ENCODE measurements around the gene OPHN1.

Gene OPHN1

GRCh38 chrX:68402094-68402493 is 31.2 kb downstream of the OPHN1 start:
- TF ChIP-seq SIN3A (IDR thresholded peaks at IDR 0.05; ENCODE audit: borderline replicate concordance, insufficient read depth, low read length) (no peak), POLR2AphosphoS5 (IDR thresholded peaks at IDR 0.05; ENCODE audit: low read depth, low read length) (no peak), REST (IDR thresholded peaks at IDR 0.05; ENCODE audit: insufficient read depth in 1 of 2, low read depth in 2 of 2, low read length in 2 of 2) (no peak), FOXP2 (optimal IDR thresholded peaks at IDR 0.05; ENCODE audit: borderline replicate concordance, extremely low read depth, extremely low read length, insufficient read depth) (no peak), TAF1 (IDR thresholded peaks at IDR 0.05; ENCODE audit: borderline replicate concordance, insufficient read depth, low read length) (no peak)

GRCh38 chrX:68398291-68398690 is 35.0 kb downstream of the OPHN1 start:
- TF ChIP-seq REST (IDR thresholded peaks at IDR 0.05; ENCODE audit: insufficient read depth in 1 of 2, low read depth in 2 of 2, low read length in 2 of 2) (no peak), TAF1 (IDR thresholded peaks at IDR 0.05; ENCODE audit: borderline replicate concordance, insufficient read depth, low read length) (no peak), POLR2AphosphoS5 (IDR thresholded peaks at IDR 0.05; ENCODE audit: low read depth, low read length) (no peak), SIN3A (IDR thresholded peaks at IDR 0.05; ENCODE audit: borderline replicate concordance, insufficient read depth, low read length) (no peak), FOXP2 (optimal IDR thresholded peaks at IDR 0.05; ENCODE audit: borderline replicate concordance, extremely low read depth, extremely low read length, insufficient read depth) (no peak)

GRCh38 chrX:68396953-68397352 is 36.3 kb downstream of the OPHN1 start:
- TF ChIP-seq POLR2AphosphoS5 (IDR thresholded peaks at IDR 0.05; ENCODE audit: low read depth, low read length) (no peak), REST (IDR thresholded peaks at IDR 0.05; ENCODE audit: insufficient read depth in 1 of 2, low read depth in 2 of 2, low read length in 2 of 2) (no peak), SIN3A (IDR thresholded peaks at IDR 0.05; ENCODE audit: borderline replicate concordance, insufficient read depth, low read length) (no peak), TAF1 (IDR thresholded peaks at IDR 0.05; ENCODE audit: borderline replicate concordance, insufficient read depth, low read length) (no peak), FOXP2 (optimal IDR thresholded peaks at IDR 0.05; ENCODE audit: borderline replicate concordance, extremely low read depth, extremely low read length, insufficient read depth) (no peak)

- TF ChIP-seq FOXP2 (optimal IDR thresholded peaks at IDR 0.05; ENCODE audit: borderline replicate concordance, extremely low read depth, extremely low read length, insufficient read depth) (no peak), POLR2AphosphoS5 (IDR thresholded peaks at IDR 0.05; ENCODE audit: low read depth, low read length) (no peak), SIN3A (IDR thresholded peaks at IDR 0.05; ENCODE audit: borderline replicate concordance, insufficient read depth, low read length) (no peak), REST (IDR thresholded peaks at IDR 0.05; ENCODE audit: insufficient read depth in 1 of 2, low read depth in 2 of 2, low read length in 2 of 2) (no peak), TAF1 (IDR thresholded peaks at IDR 0.05; ENCODE audit: borderline replicate concordance, insufficient read depth, low read length) (no peak)
These were observed 45.5 kb downstream of the OPHN1 start for GRCh38 chrX:68387776-68388175.

- TF ChIP-seq TAF1 (IDR thresholded peaks at IDR 0.05; ENCODE audit: borderline replicate concordance, insufficient read depth, low read length) (no peak), SIN3A (IDR thresholded peaks at IDR 0.05; ENCODE audit: borderline replicate concordance, insufficient read depth, low read length) (no peak), FOXP2 (optimal IDR thresholded peaks at IDR 0.05; ENCODE audit: borderline replicate concordance, extremely low read depth, extremely low read length, insufficient read depth) (no peak), POLR2AphosphoS5 (IDR thresholded peaks at IDR 0.05; ENCODE audit: low read depth, low read length) (no peak), REST (IDR thresholded peaks at IDR 0.05; ENCODE audit: insufficient read depth in 1 of 2, low read depth in 2 of 2, low read length in 2 of 2) (no peak)
These were observed 49.8 kb downstream of the OPHN1 start for GRCh38 chrX:68383540-68383939.
